ENCODE measurements around the gene ARFIP1. TPM values are rescaled to one million over a fixed set of nuclear protein-coding genes. Genes with fewer than 3 reads are reported as not detected.
"Not testable (repeated sequence)": the region's sequence is repeated elsewhere in the genome, so short reads cannot be mapped to it uniquely, and the experiment has no call there.

The ARFIP1 gene
- total RNA-seq, 1 donor from 2014 or later: 25.6 TPM

- peaks cover 3 to 11% (median 6%) of the 10 kb centered on the region in 3 donors for H3K36me3 ChIP-seq (ENCODE audit: control insufficient read depth in 3 of 3, insufficient read depth in 3 of 3, low read length in 3 of 3)
- no peak overlapping the region for H3K27ac ChIP-seq (ENCODE audit: low read depth, low read length)
- no peaks in the 10 kb centered on the region for H3K27me3 ChIP-seq (ENCODE audit: control insufficient read depth in 3 of 3, insufficient read depth in 3 of 3, low read length in 3 of 3)
- H3K4me1 ChIP-seq (ENCODE audit: control insufficient read depth in 3 of 3, insufficient read depth in 3 of 3, low read length in 3 of 3): no peaks in the 10 kb centered on the region
- no peak overlapping the region for H3K4me3 ChIP-seq (ENCODE audit: low read length in 3 of 3)
- no peaks in the 10 kb centered on the region for H3K9me3 ChIP-seq (ENCODE audit: control insufficient read depth in 3 of 3, low read length in 3 of 3)
- no peak overlapping the region for H3K9ac ChIP-seq (ENCODE audit: low read depth in 1 of 3, low read length in 3 of 3)
These were observed 102.2 kb downstream of the ARFIP1 start for GRCh38 chr4:152881974-152882373.

- Histone ChIP-seq H3K9ac (ENCODE audit: low read depth in 1 of 3, low read length in 3 of 3) (no peak overlapping the region), H3K27ac (ENCODE audit: low read depth, low read length) (no peak overlapping the region), H3K27me3 (ENCODE audit: control insufficient read depth in 3 of 3, insufficient read depth in 3 of 3, low read length in 3 of 3) (no peaks in the 10 kb centered on the region), H3K4me1 (ENCODE audit: control insufficient read depth in 3 of 3, insufficient read depth in 3 of 3, low read length in 3 of 3) (no peaks in the 10 kb centered on the region), H3K9me3 (ENCODE audit: control insufficient read depth in 3 of 3, low read length in 3 of 3) (no peaks in the 10 kb centered on the region), H3K36me3 (ENCODE audit: control insufficient read depth in 3 of 3, insufficient read depth in 3 of 3, low read length in 3 of 3) (peaks cover 6 to 11% (median 6%) of the 10 kb centered on the region in 3 donors), H3K4me3 (ENCODE audit: low read length in 3 of 3) (no peak overlapping the region)
These were observed 105.4 kb downstream of the ARFIP1 start for GRCh38 chr4:152885185-152885584.

- Histone ChIP-seq H3K4me1 (ENCODE audit: control insufficient read depth in 3 of 3, insufficient read depth in 3 of 3, low read length in 3 of 3) (no peaks in the 10 kb centered on the region), H3K9ac (ENCODE audit: low read depth in 1 of 3, low read length in 3 of 3) (no peak overlapping the region), H3K9me3 (ENCODE audit: control insufficient read depth in 3 of 3, low read length in 3 of 3) (no peaks in the 10 kb centered on the region), H3K27ac (ENCODE audit: low read depth, low read length) (no peak overlapping the region), H3K36me3 (ENCODE audit: control insufficient read depth in 3 of 3, insufficient read depth in 3 of 3, low read length in 3 of 3) (peaks cover 6 to 11% (median 6%) of the 10 kb centered on the region in 3 donors), H3K27me3 (ENCODE audit: control insufficient read depth in 3 of 3, insufficient read depth in 3 of 3, low read length in 3 of 3) (no peaks in the 10 kb centered on the region), H3K4me3 (ENCODE audit: low read length in 3 of 3) (no peak overlapping the region)
These were observed 106.4 kb downstream of the ARFIP1 start for GRCh38 chr4:152886201-152886600.

- H3K9ac ChIP-seq (ENCODE audit: low read depth in 1 of 3, low read length in 3 of 3): no peak overlapping the region
- H3K4me1 ChIP-seq (ENCODE audit: control insufficient read depth in 3 of 3, insufficient read depth in 3 of 3, low read length in 3 of 3): no peaks in the 10 kb centered on the region
- H3K27me3 ChIP-seq (ENCODE audit: control insufficient read depth in 3 of 3, insufficient read depth in 3 of 3, low read length in 3 of 3): no peaks in the 10 kb centered on the region
- no peaks in the 10 kb centered on the region for H3K9me3 ChIP-seq (ENCODE audit: control insufficient read depth in 3 of 3, low read length in 3 of 3)
- H3K4me3 ChIP-seq (ENCODE audit: low read length in 3 of 3): no peak overlapping the region
- no peak overlapping the region for H3K27ac ChIP-seq (ENCODE audit: low read depth, low read length)
- H3K36me3 ChIP-seq (ENCODE audit: control insufficient read depth in 3 of 3, insufficient read depth in 3 of 3, low read length in 3 of 3): peaks cover 4 to 12% (median 10%) of the 10 kb centered on the region in 3 donors
These were observed 108.2 kb downstream of the ARFIP1 start for GRCh38 chr4:152887981-152888380.

- Histone ChIP-seq H3K4me3 (ENCODE audit: low read length in 3 of 3) (no peak overlapping the region), H3K36me3 (ENCODE audit: control insufficient read depth in 3 of 3, insufficient read depth in 3 of 3, low read length in 3 of 3) (peaks cover 2 to 7% (median 3%) of the 10 kb centered on the region in 3 donors), H3K27me3 (ENCODE audit: control insufficient read depth in 3 of 3, insufficient read depth in 3 of 3, low read length in 3 of 3) (no peaks in the 10 kb centered on the region), H3K4me1 (ENCODE audit: control insufficient read depth in 3 of 3, insufficient read depth in 3 of 3, low read length in 3 of 3) (no peaks in the 10 kb centered on the region), H3K9me3 (ENCODE audit: control insufficient read depth in 3 of 3, low read length in 3 of 3) (no peaks in the 10 kb centered on the region), H3K9ac (ENCODE audit: low read depth in 1 of 3, low read length in 3 of 3) (no peak overlapping the region), H3K27ac (ENCODE audit: low read depth, low read length) (no peak overlapping the region)
These were observed 113.2 kb downstream of the ARFIP1 start for GRCh38 chr4:152892974-152893373.

- Histone ChIP-seq H3K9ac (ENCODE audit: low read depth in 1 of 3, low read length in 3 of 3) (no peak overlapping the region), H3K27me3 (ENCODE audit: control insufficient read depth in 3 of 3, insufficient read depth in 3 of 3, low read length in 3 of 3) (no peaks in the 10 kb centered on the region), H3K4me3 (ENCODE audit: low read length in 3 of 3) (no peak overlapping the region), H3K27ac (ENCODE audit: low read depth, low read length) (no peak overlapping the region), H3K4me1 (ENCODE audit: control insufficient read depth in 3 of 3, insufficient read depth in 3 of 3, low read length in 3 of 3) (no peaks in the 10 kb centered on the region), H3K36me3 (ENCODE audit: control insufficient read depth in 3 of 3, insufficient read depth in 3 of 3, low read length in 3 of 3) (peaks cover 0 to 4% (median 3%) of the 10 kb centered on the region in 3 donors), H3K9me3 (ENCODE audit: control insufficient read depth in 3 of 3, low read length in 3 of 3) (no peaks in the 10 kb centered on the region)
These were observed 114.9 kb downstream of the ARFIP1 start for GRCh38 chr4:152894673-152895072.

- H3K36me3 ChIP-seq (ENCODE audit: control insufficient read depth in 3 of 3, insufficient read depth in 3 of 3, low read length in 3 of 3): peaks cover 0 to 4% (median 3%) of the 10 kb centered on the region in 3 donors
- no peak overlapping the region for H3K27ac ChIP-seq (ENCODE audit: low read depth, low read length)
- H3K4me3 ChIP-seq (ENCODE audit: low read length in 3 of 3): no peak overlapping the region
- no peaks in the 10 kb centered on the region for H3K4me1 ChIP-seq (ENCODE audit: control insufficient read depth in 3 of 3, insufficient read depth in 3 of 3, low read length in 3 of 3)
- no peaks in the 10 kb centered on the region for H3K9me3 ChIP-seq (ENCODE audit: control insufficient read depth in 3 of 3, low read length in 3 of 3)
- no peak overlapping the region for H3K9ac ChIP-seq (ENCODE audit: low read depth in 1 of 3, low read length in 3 of 3)
- H3K27me3 ChIP-seq (ENCODE audit: control insufficient read depth in 3 of 3, insufficient read depth in 3 of 3, low read length in 3 of 3): no peaks in the 10 kb centered on the region
These were observed 117.1 kb downstream of the ARFIP1 start for GRCh38 chr4:152896811-152897210.

- H3K4me3 ChIP-seq (ENCODE audit: low read length in 3 of 3); H3K9ac ChIP-seq (ENCODE audit: low read depth in 1 of 3, low read length in 3 of 3); H3K9me3 ChIP-seq (ENCODE audit: control insufficient read depth in 3 of 3, low read length in 3 of 3); H3K36me3 ChIP-seq (ENCODE audit: control insufficient read depth in 3 of 3, insufficient read depth in 3 of 3, low read length in 3 of 3); H3K27me3 ChIP-seq (ENCODE audit: control insufficient read depth in 3 of 3, insufficient read depth in 3 of 3, low read length in 3 of 3); H3K4me1 ChIP-seq (ENCODE audit: control insufficient read depth in 3 of 3, insufficient read depth in 3 of 3, low read length in 3 of 3); H3K27ac ChIP-seq (ENCODE audit: low read depth, low read length): not testable (repeated sequence)
These were observed 118.4 kb downstream of the ARFIP1 start for GRCh38 chr4:152898133-152898532.

GRCh38 chr4:152898606-152899005 lies 118.9 kb downstream of the ARFIP1 start:
- H3K4me1 ChIP-seq (ENCODE audit: control insufficient read depth in 3 of 3, insufficient read depth in 3 of 3, low read length in 3 of 3): no peaks in the 10 kb centered on the region
- H3K4me3 ChIP-seq (ENCODE audit: low read length in 3 of 3): no peak overlapping the region
- no peaks in the 10 kb centered on the region for H3K27me3 ChIP-seq (ENCODE audit: control insufficient read depth in 3 of 3, insufficient read depth in 3 of 3, low read length in 3 of 3)
- no peak overlapping the region for H3K27ac ChIP-seq (ENCODE audit: low read depth, low read length)
- no peaks in the 10 kb centered on the region for H3K9me3 ChIP-seq (ENCODE audit: control insufficient read depth in 3 of 3, low read length in 3 of 3)
- H3K9ac ChIP-seq (ENCODE audit: low read depth in 1 of 3, low read length in 3 of 3): no peak overlapping the region
- no peaks in the 10 kb centered on the region for H3K36me3 ChIP-seq (ENCODE audit: control insufficient read depth in 3 of 3, insufficient read depth in 3 of 3, low read length in 3 of 3)

- H3K4me3 ChIP-seq (ENCODE audit: low read length in 3 of 3): no peak overlapping the region
- no peaks in the 10 kb centered on the region for H3K9me3 ChIP-seq (ENCODE audit: control insufficient read depth in 3 of 3, low read length in 3 of 3)
- H3K9ac ChIP-seq (ENCODE audit: low read depth in 1 of 3, low read length in 3 of 3): no peak overlapping the region
- no peaks in the 10 kb centered on the region for H3K27me3 ChIP-seq (ENCODE audit: control insufficient read depth in 3 of 3, insufficient read depth in 3 of 3, low read length in 3 of 3)
- H3K4me1 ChIP-seq (ENCODE audit: control insufficient read depth in 3 of 3, insufficient read depth in 3 of 3, low read length in 3 of 3): no peaks in the 10 kb centered on the region
- H3K27ac ChIP-seq (ENCODE audit: low read depth, low read length): no peak overlapping the region
- H3K36me3 ChIP-seq (ENCODE audit: control insufficient read depth in 3 of 3, insufficient read depth in 3 of 3, low read length in 3 of 3): no peaks in the 10 kb centered on the region
These were observed 120.6 kb downstream of the ARFIP1 start for GRCh38 chr4:152900395-152900794.

GRCh38 chr4:152901205-152901604 lies 121.5 kb downstream of the ARFIP1 start:
- H3K27ac ChIP-seq (ENCODE audit: low read depth, low read length): no peak overlapping the region

More at GRCh38 chr4:152901205-152901604, 121.5 kb downstream of the ARFIP1 start:
- no peaks in the 10 kb centered on the region for H3K9me3 ChIP-seq (ENCODE audit: control insufficient read depth in 3 of 3, low read length in 3 of 3)
- H3K4me1 ChIP-seq (ENCODE audit: control insufficient read depth in 3 of 3, insufficient read depth in 3 of 3, low read length in 3 of 3): no peaks in the 10 kb centered on the region
- peak overlapping the region in 1 of 3 donors; percentile 46 for H3K4me3 ChIP-seq (ENCODE audit: low read length in 3 of 3)
- no peaks in the 10 kb centered on the region for H3K36me3 ChIP-seq (ENCODE audit: control insufficient read depth in 3 of 3, insufficient read depth in 3 of 3, low read length in 3 of 3)
- no peaks in the 10 kb centered on the region for H3K27me3 ChIP-seq (ENCODE audit: control insufficient read depth in 3 of 3, insufficient read depth in 3 of 3, low read length in 3 of 3)
- H3K9ac ChIP-seq (ENCODE audit: low read depth in 1 of 3, low read length in 3 of 3): peak overlapping the region in 1 of 3 donors; percentile 63
